ENCODE measurements around the gene GFER. TPM values are rescaled to one million over a fixed set of nuclear protein-coding genes. Genes with fewer than 3 reads are reported as not detected.

GFER gene
- total and polyA plus RNA-seq, 2 of the 8 experiments (the other 6 are each of a cell fraction or from before 2014, with no cell fraction given) = 17.7 to 37.9 TPM

DNA sequence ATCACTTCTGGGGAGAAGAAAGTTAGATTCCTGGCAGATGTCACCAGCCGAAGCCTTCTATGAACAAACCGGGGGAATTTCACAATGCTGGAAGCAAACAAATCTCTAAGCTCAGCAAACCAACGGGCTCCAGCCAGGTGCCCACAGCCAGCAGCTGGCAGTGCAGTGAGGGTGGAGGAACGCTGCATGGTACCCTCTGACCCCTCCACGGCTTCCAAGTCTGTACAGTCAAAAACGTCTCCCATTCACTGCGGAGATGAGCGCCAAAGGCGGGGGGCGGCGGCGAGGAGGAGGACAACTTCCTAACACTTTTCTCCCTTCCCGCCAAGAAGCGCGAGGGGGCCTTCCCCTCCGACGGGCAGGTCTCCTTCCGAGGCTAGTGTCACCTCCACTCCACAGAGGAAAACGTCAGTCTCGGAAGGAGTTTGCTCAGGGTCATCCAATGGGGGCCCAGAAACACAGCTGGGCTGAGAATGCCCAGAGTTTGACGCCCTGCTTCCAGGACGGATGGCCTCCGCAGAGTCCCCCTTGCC is 24.7 kb downstream of the GFER start:
- FAIRE-seq (no peak), DNase-seq (ENCODE audit: low read depth in 1 of 2, low spot score in 2 of 2) (no peak)
- H2AK5ac ChIP-seq (ENCODE audit: low read depth, low read length) = 0 out of 2 replicates have a peak overlapping the region, but pooled peaks have one; percentile 53
- no peaks in the 10 kb centered on the region for H3K27me3 ChIP-seq (replicated peaks in 1 of 4; ENCODE audit: control insufficient read depth in 3 of 4, extremely low read depth in 1 of 4, insufficient read depth in 3 of 4, low read length in 3 of 4)
- H4K5ac ChIP-seq (ENCODE audit: insufficient read length, low read depth, low read length) = no peak overlapping the region
- H3K4me1 ChIP-seq (replicated peaks in 1 of 4; ENCODE audit: control insufficient read depth in 3 of 4, insufficient read depth in 4 of 4, low read length in 3 of 4) = peaks cover 3 to 36% (median 22%) of the 10 kb centered on the region in 4 experiments
- WGBS, 2 experiments (ENCODE audit: extremely low coverage in 1 of 2, insufficient coverage in 1 of 2, insufficient read length in 1 of 2, insufficient replicate concordance in 2 of 2, low coverage in 1 of 2, low lambda C conversion rate in 2 of 2, missing lambda C conversion rate in 1 of 2) = 24% methylated on average over 23 of the region's 23 CpGs; no CpG with 5 or more reads in 1 of the 2 experiments
- H3K27ac ChIP-seq (ENCODE audit: low read depth, low read length) = no peak overlapping the region
- H3K79me1 ChIP-seq (ENCODE audit: low read depth, low read length) = peaks cover 9% of the 10 kb centered on the region; the same call in 1 of the 2 replicates
- H2BK5ac ChIP-seq (ENCODE audit: low read depth, low read length) = no peak overlapping the region
- H3K23me2 ChIP-seq (ENCODE audit: low read depth, low read length) = peaks cover 12% of the 10 kb centered on the region; the same call in 1 of the 2 replicates
- no peak overlapping the region for H3K4ac ChIP-seq (replicated peaks; ENCODE audit: insufficient read length, low read depth, low read length)
- POLR2A ChIA-PET (ENCODE audit: partially characterized antibody) = interaction anchor here (0.6 to 2.8 kb wide), 16 partner anchors 9 to 493 kb away, joined by 3 to 17 read pairs (median 4); partner anchors contain the start of genes NPW, RPS2, TBL3 and TRAF7
- H3K9ac ChIP-seq (replicated peaks in 1 of 4; ENCODE audit: extremely low read depth in 1 of 4, low read depth in 3 of 4, low read length in 3 of 4) = peak overlapping the region; percentile 51 to 83 (median 76)
- no peak overlapping the region for H4K8ac ChIP-seq (ENCODE audit: extremely low read depth, insufficient read depth, low read length)
- peak overlapping the region; percentile 89 to 92 for H3K4me2 ChIP-seq (ENCODE audit: insufficient read depth in 1 of 2, low read depth in 2 of 2, low read length in 2 of 2)
- CTCF ChIA-PET (ENCODE audit: partially characterized antibody) = interaction anchor here (1.1 to 2.8 kb wide), 7 partner anchors 8 to 138 kb away, joined by 3 to 7 read pairs (median 6); partner anchors contain the start of genes NHERF2 and NPW
- H3K18ac ChIP-seq (ENCODE audit: extremely low read depth, low read length) = no peak overlapping the region
- no peak overlapping the region for H3K14ac ChIP-seq (ENCODE audit: insufficient read length)
- no peak overlapping the region for H3K23ac ChIP-seq (ENCODE audit: insufficient read length)
- TF ChIP-seq NRF1 (IDR thresholded peaks at IDR 0.05; ENCODE audit: low read depth, low read length) (no peak), ZNF274 (IDR thresholded peaks at IDR 0.05; ENCODE audit: borderline replicate concordance, extremely low read depth, low read length) (no peak), KDM4A (IDR thresholded peaks at IDR 0.05; ENCODE audit: low read depth, low read length, severe bottlenecking) (no peak), HDAC2 (IDR thresholded peaks at IDR 0.05; ENCODE audit: borderline replicate concordance in 1 of 2, low read depth in 2 of 2, low read length in 2 of 2) (no peak)
- TF ChIP-seq, protein P1, sequence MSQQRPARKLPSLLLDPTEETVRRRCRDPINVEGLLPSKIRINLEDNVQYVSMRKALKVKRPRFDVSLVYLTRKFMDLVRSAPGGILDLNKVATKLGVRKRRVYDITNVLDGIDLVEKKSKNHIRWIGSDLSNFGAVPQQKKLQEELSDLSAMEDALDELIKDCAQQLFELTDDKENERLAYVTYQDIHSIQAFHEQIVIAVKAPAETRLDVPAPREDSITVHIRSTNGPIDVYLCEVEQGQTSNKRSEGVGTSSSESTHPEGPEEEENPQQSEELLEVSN (IDR thresholded peaks at IDR 0.05) = peak; percentile 98
- TF ChIP-seq, protein P2, sequence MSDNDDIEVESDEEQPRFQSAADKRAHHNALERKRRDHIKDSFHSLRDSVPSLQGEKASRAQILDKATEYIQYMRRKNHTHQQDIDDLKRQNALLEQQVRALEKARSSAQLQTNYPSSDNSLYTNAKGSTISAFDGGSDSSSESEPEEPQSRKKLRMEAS (IDR thresholded peaks at IDR 0.05) = peak; percentile 80
- no peak overlapping the region for H2AFZ ChIP-seq (ENCODE audit: low read length)
- no peak overlapping the region for H4K91ac ChIP-seq (replicated peaks; ENCODE audit: insufficient read length, low read length)
- H3K56ac ChIP-seq (replicated peaks; ENCODE audit: insufficient read length, low read depth, low read length) = no peak overlapping the region
- H3K36me3 ChIP-seq (ENCODE audit: control insufficient read depth in 2 of 4, insufficient read depth in 4 of 4, low read length in 3 of 4) = 0 out of 8 replicates have a peak, but pooled peaks cover 0 to 2% (median 0%) of the 10 kb centered on the region in 4 experiments
- peaks cover 17 to 44% of the 10 kb centered on the region in 2 experiments for H4K20me1 ChIP-seq (replicated peaks in 1 of 2; ENCODE audit: control insufficient read depth in 1 of 2, insufficient read depth in 2 of 2, low read length in 2 of 2)
- H3K9me3 ChIP-seq (ENCODE audit: insufficient read depth in 2 of 2, low read depth in 1 of 2, low read length in 1 of 2) = no peaks in the 10 kb centered on the region
- no peak overlapping the region for H2BK20ac ChIP-seq (ENCODE audit: low read length)
- peak overlapping the region; percentile 66 to 95 (median 83) for H3K4me3 ChIP-seq (ENCODE audit: extremely low read depth in 1 of 4, insufficient read depth in 2 of 4, low read depth in 3 of 4, low read length in 4 of 4)
- H2BK15ac ChIP-seq (ENCODE audit: low read length) = no peak overlapping the region
- H2BK120ac ChIP-seq (replicated peaks; ENCODE audit: low read depth, low read length) = no peak overlapping the region
- no peak overlapping the region for H2BK12ac ChIP-seq (ENCODE audit: low read depth, low read length)
- H3K79me2 ChIP-seq (ENCODE audit: control insufficient read depth in 1 of 2, insufficient read depth in 2 of 2, low read length in 2 of 2) = peaks cover 22 to 43% of the 10 kb centered on the region in 2 experiments; a peak in 3 of 4 replicates
